Superior temporal gyrus (tissue), 1 donor: ENCODE data around the gene REM2.

Experiments used
- DNase-seq: peaks from one replicate; pipeline ENCODE4 v3.0.0-alpha.2; 2016; ENCODE audit errors: extremely low spot score

Gene REM2

GRCh38 chr14:22883173-22883976 is at the start of gene REM2:
REM2 (plus strand) TSS chr14:22883222; CDS start chr14:22883288, 66 bp downstream.
- DNase-seq = no peak

- no peak for DNase-seq
Observed at GRCh38 chr14:22835505-22835904, 47.5 kb upstream of the REM2 start.

- DNase-seq = no peak
Observed at GRCh38 chr14:22836301-22837113, 46.5 kb upstream of the REM2 start, which contains the start of gene MMP14. MMP14 (plus strand) TSS chr14:22836585; CDS start chr14:22836818, 233 bp downstream.

- no peak for DNase-seq
Observed at GRCh38 chr14:22837114-22837749, 45.8 kb upstream of the REM2 start.

- DNase-seq = no peak
Observed at GRCh38 chr14:22837750-22838538, 45.1 kb upstream of the REM2 start.

GRCh38 chr14:22838631-22839041 is 44.4 kb upstream of the REM2 start:
- no peak for DNase-seq

GRCh38 chr14:22839159-22839779 is 43.8 kb upstream of the REM2 start:
- no peak for DNase-seq

GRCh38 chr14:22841311-22841710 is 41.7 kb upstream of the REM2 start:
- DNase-seq = no peak

GRCh38 chr14:22841769-22842168 is 41.3 kb upstream of the REM2 start:
- no peak for DNase-seq

- no peak for DNase-seq
Observed at GRCh38 chr14:22842211-22843122, 40.6 kb upstream of the REM2 start.

- no peak for DNase-seq
Observed at GRCh38 chr14:22843123-22843925, 39.7 kb upstream of the REM2 start.

- no peak for DNase-seq
Observed at GRCh38 chr14:22844221-22845102, 38.6 kb upstream of the REM2 start.

- DNase-seq = no peak
Observed at GRCh38 chr14:22845103-22845394, 38.0 kb upstream of the REM2 start.

- no peak for DNase-seq
Observed at GRCh38 chr14:22845821-22846625, 37.0 kb upstream of the REM2 start.

- DNase-seq = no peak
Observed at GRCh38 chr14:22846811-22847307, 36.2 kb upstream of the REM2 start.

GRCh38 chr14:22847661-22848341 is 35.2 kb upstream of the REM2 start:
- no peak for DNase-seq
